ENCODE measurements around the gene MT1G.

Gene MT1G

GRCh38 chr16:56617212-56618085 lies 50.4 kb downstream of the MT1G start:
- DNase-seq (ENCODE audit: low spot score), result peak; percentile 84
